Measurements from ENCODE around the gene EGFR. TPM values are rescaled to one million over a fixed set of nuclear protein-coding genes. Genes with fewer than 3 reads are reported as not detected.

The EGFR gene
- total RNA-seq, 1 donor from 2014 or later, result 5.0 TPM

DNA sequence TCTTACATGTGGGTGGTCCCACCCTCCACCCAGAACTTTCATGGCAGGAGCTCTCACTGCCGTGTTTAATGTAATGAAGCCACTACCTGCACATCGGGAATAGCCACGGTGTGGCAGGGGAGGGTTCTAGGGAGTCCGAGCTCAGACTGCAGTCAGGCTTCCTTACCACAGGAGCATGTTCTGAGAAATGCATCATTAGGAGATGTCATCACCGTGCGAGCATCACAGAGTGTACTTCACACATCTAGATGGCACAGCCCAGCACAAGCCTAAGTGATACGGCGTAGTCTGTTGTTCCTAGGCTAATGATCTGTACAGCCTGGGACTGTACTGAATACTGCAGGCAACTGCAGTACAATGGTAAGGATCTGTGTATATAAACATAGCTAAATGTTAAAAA lies 193.4 kb downstream of the EGFR start:
- Mint-ChIP-seq H3K27ac (ENCODE audit: unreplicated experiment) (no peak overlapping the region), H3K4me3 (ENCODE audit: unreplicated experiment) (no peak overlapping the region), H3K27me3 (ENCODE audit: unreplicated experiment) (no peaks in the 10 kb centered on the region), H3K36me3 (ENCODE audit: low read depth, unreplicated experiment) (no peaks in the 10 kb centered on the region), H3K4me1 (ENCODE audit: unreplicated experiment) (no peaks in the 10 kb centered on the region), H3K9me3 (ENCODE audit: unreplicated experiment) (no peaks in the 10 kb centered on the region)
- DNase-seq (ENCODE audit: low spot score), result no peak
- TF ChIP-seq, protein P1, sequence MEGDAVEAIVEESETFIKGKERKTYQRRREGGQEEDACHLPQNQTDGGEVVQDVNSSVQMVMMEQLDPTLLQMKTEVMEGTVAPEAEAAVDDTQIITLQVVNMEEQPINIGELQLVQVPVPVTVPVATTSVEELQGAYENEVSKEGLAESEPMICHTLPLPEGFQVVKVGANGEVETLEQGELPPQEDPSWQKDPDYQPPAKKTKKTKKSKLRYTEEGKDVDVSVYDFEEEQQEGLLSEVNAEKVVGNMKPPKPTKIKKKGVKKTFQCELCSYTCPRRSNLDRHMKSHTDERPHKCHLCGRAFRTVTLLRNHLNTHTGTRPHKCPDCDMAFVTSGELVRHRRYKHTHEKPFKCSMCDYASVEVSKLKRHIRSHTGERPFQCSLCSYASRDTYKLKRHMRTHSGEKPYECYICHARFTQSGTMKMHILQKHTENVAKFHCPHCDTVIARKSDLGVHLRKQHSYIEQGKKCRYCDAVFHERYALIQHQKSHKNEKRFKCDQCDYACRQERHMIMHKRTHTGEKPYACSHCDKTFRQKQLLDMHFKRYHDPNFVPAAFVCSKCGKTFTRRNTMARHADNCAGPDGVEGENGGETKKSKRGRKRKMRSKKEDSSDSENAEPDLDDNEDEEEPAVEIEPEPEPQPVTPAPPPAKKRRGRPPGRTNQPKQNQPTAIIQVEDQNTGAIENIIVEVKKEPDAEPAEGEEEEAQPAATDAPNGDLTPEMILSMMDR (IDR thresholded peaks at IDR 0.05; ENCODE audit: unreplicated experiment), result no peak

DNA sequence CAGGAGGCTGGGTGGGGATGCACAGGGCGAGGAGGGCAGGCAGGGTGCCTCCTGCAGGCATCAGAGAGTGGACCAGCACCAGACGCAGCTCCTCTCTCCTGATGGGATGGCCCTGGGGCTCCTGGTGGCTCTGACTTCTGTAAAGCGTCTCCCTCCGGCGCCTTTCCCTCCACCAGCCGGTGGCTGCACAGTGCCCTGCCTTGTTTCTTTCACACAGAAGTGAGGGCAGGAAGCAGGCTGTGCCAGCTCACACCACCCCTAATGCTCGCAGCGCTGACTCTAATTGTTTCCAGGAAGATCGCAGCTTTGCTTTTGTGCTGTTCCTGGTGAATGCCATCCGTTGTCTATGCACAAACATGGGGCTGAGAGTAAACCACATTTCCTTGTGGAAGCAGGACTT lies 194.0 kb downstream of the EGFR start:
- DNase-seq (ENCODE audit: low spot score), result no peak
- Mint-ChIP-seq H3K27me3 (ENCODE audit: unreplicated experiment) (no peaks in the 10 kb centered on the region), H3K4me1 (ENCODE audit: unreplicated experiment) (no peaks in the 10 kb centered on the region), H3K27ac (ENCODE audit: unreplicated experiment) (no peak overlapping the region), H3K36me3 (ENCODE audit: low read depth, unreplicated experiment) (no peaks in the 10 kb centered on the region), H3K9me3 (ENCODE audit: unreplicated experiment) (no peaks in the 10 kb centered on the region), H3K4me3 (ENCODE audit: unreplicated experiment) (no peak overlapping the region)
- TF ChIP-seq, protein P1 (IDR thresholded peaks at IDR 0.05; ENCODE audit: unreplicated experiment), result no peak

DNA sequence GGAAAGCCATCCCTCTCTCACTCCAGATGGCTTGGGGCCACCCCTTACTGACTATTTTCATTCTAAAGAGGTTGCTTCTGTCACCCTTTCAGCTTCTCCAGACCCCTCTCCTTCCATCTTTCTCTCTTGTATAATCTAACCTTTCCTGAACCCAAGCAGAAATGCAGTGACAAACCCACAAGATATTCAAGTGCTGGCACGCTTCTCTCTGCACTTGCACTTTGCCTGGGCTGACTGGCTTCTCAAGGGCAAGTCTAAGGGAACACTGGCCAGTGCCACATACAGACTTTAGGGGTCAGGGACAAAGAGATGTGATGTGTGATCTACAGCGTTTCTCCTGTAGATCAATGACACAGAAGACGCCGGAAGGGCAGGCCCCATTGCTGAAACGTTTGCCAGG lies 195.9 kb downstream of the EGFR start:
- no peak overlapping the region for H3K27ac Mint-ChIP-seq (ENCODE audit: unreplicated experiment)
- TF ChIP-seq, protein P1 (IDR thresholded peaks at IDR 0.05; ENCODE audit: unreplicated experiment), result no peak
- no peaks in the 10 kb centered on the region for H3K4me1 Mint-ChIP-seq (ENCODE audit: unreplicated experiment)
- no peak for DNase-seq (ENCODE audit: low spot score)
- H3K4me3 Mint-ChIP-seq (ENCODE audit: unreplicated experiment), result no peak overlapping the region
- no peaks in the 10 kb centered on the region for H3K9me3 Mint-ChIP-seq (ENCODE audit: unreplicated experiment)
- no peaks in the 10 kb centered on the region for H3K27me3 Mint-ChIP-seq (ENCODE audit: unreplicated experiment)
- no peaks in the 10 kb centered on the region for H3K36me3 Mint-ChIP-seq (ENCODE audit: low read depth, unreplicated experiment)

DNA sequence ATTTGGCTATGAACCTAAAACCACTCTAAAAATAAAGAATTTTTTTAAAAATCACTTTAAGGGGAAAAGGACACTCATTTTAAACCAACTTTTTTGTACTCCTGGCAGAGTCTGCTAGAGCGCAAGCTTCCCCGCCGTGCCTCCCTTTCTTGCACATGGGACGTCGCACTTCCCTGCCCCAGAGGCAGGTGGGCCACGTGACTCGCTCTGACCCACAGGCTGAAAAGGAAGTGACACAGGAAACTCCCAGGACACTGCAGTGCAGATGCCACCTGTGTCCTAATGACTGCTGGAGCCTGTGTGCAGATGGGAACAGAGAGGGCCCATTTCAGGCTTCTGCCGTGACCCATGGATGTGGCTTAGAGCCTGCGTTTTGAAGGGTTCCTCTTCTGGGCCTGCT lies 204.2 kb downstream of the EGFR start:
- TF ChIP-seq, protein P1 (IDR thresholded peaks at IDR 0.05; ENCODE audit: unreplicated experiment), result no peak
- Mint-ChIP-seq H3K36me3 (ENCODE audit: low read depth, unreplicated experiment) (no peaks in the 10 kb centered on the region), H3K27ac (ENCODE audit: unreplicated experiment) (no peak overlapping the region), H3K4me1 (ENCODE audit: unreplicated experiment) (peaks cover 6% of the 10 kb centered on the region), H3K9me3 (ENCODE audit: unreplicated experiment) (no peaks in the 10 kb centered on the region), H3K4me3 (ENCODE audit: unreplicated experiment) (no peak overlapping the region), H3K27me3 (ENCODE audit: unreplicated experiment) (no peaks in the 10 kb centered on the region)
- no peak for DNase-seq (ENCODE audit: low spot score)

DNA sequence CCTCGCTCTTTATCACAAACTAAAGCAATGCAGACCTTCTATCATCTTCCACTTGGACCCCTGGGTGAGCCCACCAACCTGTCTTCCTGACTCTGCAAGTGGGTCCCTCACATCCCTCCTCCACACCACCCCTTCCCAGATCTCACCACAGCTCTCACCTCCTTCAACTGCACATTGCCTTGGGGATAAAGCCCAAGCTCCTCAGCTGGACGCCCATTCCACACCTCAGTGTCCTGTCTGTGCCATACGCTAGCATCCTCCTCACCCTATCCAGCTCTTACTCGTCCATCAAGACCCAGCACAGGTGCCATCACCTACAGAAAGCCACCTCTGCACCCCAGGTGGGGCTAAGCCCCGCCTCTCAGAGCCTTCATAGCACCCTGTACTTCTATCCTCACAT lies 205.3 kb downstream of the EGFR start:
- H3K4me3 Mint-ChIP-seq (ENCODE audit: unreplicated experiment), result no peak overlapping the region
- no peaks in the 10 kb centered on the region for H3K9me3 Mint-ChIP-seq (ENCODE audit: unreplicated experiment)
- no peak for DNase-seq (ENCODE audit: low spot score)
- TF ChIP-seq, protein P1 (IDR thresholded peaks at IDR 0.05; ENCODE audit: unreplicated experiment), result no peak
- peaks cover 6% of the 10 kb centered on the region for H3K4me1 Mint-ChIP-seq (ENCODE audit: unreplicated experiment)
- H3K27me3 Mint-ChIP-seq (ENCODE audit: unreplicated experiment), result no peaks in the 10 kb centered on the region
- no peaks in the 10 kb centered on the region for H3K36me3 Mint-ChIP-seq (ENCODE audit: low read depth, unreplicated experiment)
- no peak overlapping the region for H3K27ac Mint-ChIP-seq (ENCODE audit: unreplicated experiment)
